HS-27A (cell line): ENCODE data around the gene GRIA1.

Experiments used
- DNase-seq: peaks from one replicate; pipeline ENCODE4 v3.0.0-alpha.2; 2012; ENCODE audit warnings: low read depth, missing footprints

GRIA1 gene

GRCh38 chr5:153780876-153781705 is 290.6 kb downstream of the GRIA1 start:
- no peak for DNase-seq

DNA sequence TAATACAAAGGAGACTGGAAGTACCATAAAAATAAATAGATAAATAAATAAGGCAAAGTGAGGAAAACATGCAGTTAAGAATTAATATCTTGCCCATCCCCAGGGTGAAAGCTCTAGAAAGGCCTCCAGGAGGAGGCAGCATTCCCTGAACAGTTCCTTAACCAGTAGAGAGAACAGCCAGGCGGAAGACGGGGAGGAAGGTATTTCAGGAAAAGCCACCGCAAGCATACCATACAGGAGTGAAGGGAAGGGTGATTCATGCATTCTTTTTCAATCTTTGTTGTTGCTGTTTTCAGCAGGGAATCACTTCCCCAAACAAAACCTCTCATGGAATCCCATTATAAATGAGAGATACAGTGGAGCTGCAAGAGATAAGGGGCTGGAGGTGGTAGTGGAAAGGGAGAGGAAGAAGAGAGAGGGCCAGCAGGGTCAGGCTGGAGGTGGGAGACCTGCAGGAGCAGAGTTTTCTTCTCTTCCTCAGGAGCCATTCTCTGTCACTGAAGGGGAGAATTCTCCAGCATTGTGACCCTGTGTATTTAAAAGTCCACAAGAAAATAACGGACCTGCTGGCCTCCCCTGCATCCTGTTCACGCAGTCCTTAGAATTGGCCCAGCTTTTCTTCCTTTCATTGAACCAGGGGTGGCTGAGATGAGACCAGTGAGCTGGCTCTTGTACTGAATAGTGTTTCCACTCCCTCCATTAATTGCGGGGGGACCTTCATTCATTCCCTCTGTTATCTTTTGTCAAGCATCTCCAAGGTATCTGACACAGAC is 292.3 kb downstream of the GRIA1 start:
- no peak for DNase-seq

GRCh38 chr5:153783362-153783658 is 292.8 kb downstream of the GRIA1 start:
- no peak for DNase-seq

DNA sequence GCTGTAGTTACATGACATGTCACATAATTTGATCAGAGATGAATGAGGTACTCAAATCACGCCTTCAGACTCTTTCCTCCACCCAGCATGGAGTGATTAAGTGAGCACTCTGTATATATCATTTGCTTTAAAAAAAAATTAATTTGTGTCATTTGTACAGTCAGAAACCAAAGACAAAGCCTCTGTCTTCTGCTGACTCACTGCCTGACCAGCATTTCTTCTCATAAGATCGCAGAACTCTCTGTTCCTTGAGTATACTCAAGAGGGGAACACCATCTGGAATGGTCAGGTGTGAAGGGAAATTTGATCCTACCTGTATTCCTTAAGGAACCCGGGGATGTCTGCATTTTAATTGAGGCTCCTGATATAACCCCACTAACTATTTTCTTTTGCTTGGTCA is 293.8 kb downstream of the GRIA1 start:
- DNase-seq, result no peak

DNA sequence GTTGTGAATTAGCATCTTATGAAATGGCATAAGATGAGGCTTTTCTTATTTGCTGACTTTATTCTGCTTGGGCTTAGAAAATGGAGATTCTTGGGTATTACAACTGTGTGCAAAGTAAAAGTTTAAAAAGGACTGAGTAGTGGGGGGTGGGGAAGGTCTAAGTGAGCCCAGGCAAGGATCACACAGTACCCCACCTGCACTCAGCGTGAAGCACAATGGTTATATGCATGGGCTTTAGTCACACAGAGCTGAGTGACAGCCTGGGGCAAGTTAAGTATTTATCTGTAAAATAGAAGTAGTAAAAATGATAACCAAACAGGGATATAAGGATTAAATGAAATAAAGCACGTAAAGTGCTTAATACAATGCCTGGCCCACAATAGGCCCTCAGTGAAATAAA is 300.9 kb downstream of the GRIA1 start:
- DNase-seq, result no peak

GRCh38 chr5:153792305-153792704 is 301.8 kb downstream of the GRIA1 start:
- no peak for DNase-seq

DNA sequence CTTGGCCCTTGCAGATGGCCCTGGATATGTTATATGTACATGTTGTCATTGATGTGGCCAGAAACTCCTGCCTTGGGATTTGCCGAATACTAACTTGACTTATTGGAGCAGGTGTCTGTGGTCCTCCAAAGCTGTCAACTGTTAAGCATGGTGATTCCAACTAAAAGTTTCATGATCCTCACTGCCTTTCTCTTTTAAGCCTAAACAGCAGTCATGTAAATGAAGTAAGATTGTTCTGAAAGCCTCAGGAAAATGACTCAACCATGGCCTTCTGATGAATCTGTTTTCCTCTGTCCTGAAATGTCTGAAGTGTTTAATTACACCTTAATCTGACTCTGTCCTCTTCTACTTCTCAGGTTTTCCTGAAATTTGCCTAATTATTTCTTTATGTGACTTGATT is 303.2 kb downstream of the GRIA1 start:
- no peak for DNase-seq

DNA sequence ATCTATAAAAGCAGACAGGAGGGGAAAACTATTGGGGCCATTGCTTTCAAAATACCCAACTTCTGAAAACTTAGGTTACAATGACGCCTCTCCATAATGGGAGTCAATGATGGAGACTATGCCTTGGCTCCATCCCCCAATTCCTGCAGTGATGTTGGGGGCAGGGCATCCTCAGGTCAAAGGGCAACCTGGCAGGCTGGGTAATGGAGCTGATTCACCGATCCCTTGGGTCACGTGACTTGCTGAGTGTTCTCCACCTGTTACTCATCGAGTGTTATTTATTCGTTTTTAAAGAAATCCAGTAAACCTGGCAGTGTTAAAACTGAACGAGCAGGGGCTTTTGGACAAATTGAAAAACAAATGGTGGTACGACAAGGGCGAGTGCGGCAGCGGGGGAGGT is 303.9 kb downstream of the GRIA1 start:
- no peak for DNase-seq

DNA sequence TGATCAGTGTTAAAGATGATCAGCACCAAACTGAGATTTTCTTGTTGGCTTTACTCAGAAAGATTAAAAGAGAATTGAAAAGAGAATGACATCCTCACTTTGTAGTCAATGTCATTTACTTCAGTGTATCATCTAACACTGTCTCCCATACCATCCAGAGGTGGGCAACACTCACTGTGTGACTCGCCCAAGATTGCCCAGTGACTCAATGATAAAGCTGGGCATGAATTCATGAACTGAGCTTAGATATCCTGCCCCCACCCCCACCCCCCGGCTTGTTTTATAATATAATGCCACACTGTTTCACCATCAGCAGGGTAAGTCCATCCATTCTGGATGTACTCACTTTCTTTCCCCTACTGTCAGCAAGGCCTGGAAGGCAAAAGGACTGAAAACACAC is 306.1 kb downstream of the GRIA1 start:
- no peak for DNase-seq

- no peak for DNase-seq
Measured at GRCh38 chr5:153797484-153797883, 307.0 kb downstream of the GRIA1 start.

GRCh38 chr5:153798830-153799229 is 308.4 kb downstream of the GRIA1 start:
- DNase-seq, result no peak

GRCh38 chr5:153799466-153799865 is 309.0 kb downstream of the GRIA1 start:
- DNase-seq, result no peak

DNA sequence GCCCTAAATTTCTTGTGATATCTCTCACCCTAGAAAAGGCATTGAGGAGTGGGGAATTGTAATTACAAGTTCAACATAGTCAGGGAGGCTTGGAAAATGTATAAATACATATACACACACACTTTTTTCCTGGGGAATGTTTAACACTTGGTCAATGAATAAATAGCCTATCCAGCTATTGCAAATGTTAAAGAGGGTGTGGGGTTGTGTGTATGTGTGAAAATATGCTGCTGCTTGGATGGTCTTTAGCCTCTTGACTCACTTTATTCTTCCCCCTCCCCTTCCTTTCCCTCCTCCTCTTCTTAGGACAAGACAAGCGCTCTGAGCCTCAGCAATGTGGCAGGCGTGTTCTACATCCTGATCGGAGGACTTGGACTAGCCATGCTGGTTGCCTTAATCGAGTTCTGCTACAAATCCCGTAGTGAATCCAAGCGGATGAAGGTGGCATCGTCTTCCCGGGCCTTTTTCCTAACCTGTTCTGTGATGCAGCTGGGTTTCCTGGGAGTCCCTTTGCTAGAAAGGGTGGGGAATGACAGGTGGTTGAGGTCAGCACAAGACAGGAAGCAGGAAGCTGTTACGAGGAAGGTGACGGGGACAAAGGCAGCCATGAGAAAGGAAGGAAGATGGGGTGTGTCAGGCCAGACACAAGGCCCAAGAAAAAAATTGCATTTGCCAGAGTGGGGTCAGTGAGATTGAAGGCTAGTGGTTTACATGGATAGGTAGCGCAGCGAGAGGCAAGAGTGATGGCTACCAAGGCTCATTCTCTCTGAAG is 311.8 kb downstream of the GRIA1 start:
- no peak for DNase-seq

GRCh38 chr5:153807801-153808200 is 317.3 kb downstream of the GRIA1 start:
- no peak for DNase-seq

- DNase-seq, result no peak
Measured at GRCh38 chr5:153809166-153809565, 318.7 kb downstream of the GRIA1 start.

- DNase-seq, result no peak
Measured at GRCh38 chr5:153813901-153814300, 323.4 kb downstream of the GRIA1 start.

GRCh38 chr5:153816870-153817269 is 326.4 kb downstream of the GRIA1 start:
- no peak for DNase-seq

GRCh38 chr5:153818626-153819025 is 328.2 kb downstream of the GRIA1 start:
- DNase-seq, result no peak

- DNase-seq, result no peak
Measured at GRCh38 chr5:153823036-153823435, 332.6 kb downstream of the GRIA1 start.

DNA sequence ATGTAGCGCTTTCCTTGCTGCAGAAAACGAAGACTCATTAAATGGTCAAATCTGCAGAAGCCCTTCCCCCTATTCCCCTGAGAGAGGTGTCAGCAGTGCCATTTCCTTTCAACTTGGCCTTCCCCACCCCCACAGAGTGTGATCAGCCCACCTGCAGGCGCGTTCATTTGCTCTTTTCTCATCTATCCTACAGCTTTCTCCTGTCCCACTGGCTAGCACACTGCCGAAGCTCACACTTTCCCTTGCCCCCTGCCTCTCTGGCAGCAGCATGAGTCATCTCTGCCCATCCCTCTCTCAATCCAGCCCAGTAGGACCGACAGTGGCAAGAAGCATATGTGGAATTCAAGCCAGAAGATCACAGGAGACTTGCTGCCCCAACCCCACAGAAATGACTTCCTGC is 334.4 kb downstream of the GRIA1 start:
- DNase-seq, result no peak

DNA sequence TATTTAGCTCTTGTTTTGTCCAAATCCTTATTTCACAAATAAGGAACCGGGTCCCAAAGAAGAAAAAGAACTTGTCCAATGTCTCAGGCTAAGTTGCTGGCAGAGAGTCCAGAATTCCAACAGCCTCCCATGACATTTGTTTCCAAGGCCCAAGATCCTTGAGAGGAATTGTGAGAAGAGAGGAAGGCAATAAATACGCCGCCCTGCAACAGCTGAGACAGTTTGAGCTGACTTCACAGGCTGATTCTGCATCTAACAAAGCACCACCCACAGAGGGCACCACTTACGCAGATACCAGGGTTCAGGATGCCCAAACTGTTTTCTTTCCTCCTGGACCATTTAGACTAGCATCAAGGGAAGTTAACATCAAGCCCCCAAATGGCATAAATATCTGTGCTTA is 336.9 kb downstream of the GRIA1 start:
- DNase-seq, result no peak

- DNase-seq, result no peak
Measured at GRCh38 chr5:153829510-153830065, 339.1 kb downstream of the GRIA1 start.

- DNase-seq, result no peak
Measured at GRCh38 chr5:153831973-153832372, 341.5 kb downstream of the GRIA1 start.
